Esophagus squamous epithelium (tissue), 5 donors: ENCODE results near the gene GRHL1. TPM values are rescaled to one million over a fixed set of nuclear protein-coding genes. Genes with fewer than 3 reads are reported as not detected.
"Not testable (repeated sequence)": the region's sequence is repeated elsewhere in the genome, so short reads cannot be mapped to it uniquely, and the experiment has no call there.

Source experiments
- DNase-seq: peaks from one replicate; lab custom pipeline; 2025; lab: John Stamatoyannopoulos, UW
- H3K27ac ChIP-seq, 4 donors: fragments of 200-600 bp; sonication (generic); one replicate each; pipeline ENCODE4 v1.5.1; 2016 to 2019; ENCODE audit warnings: mild to moderate bottlenecking in 1 of 4
- H3K27me3 ChIP-seq, 4 donors: fragments of 200-600 bp; sonication (generic); 1 replicate in 3 of 4; 2 replicates in 1 of 4; pipeline versions ENCODE4 v1.5.1 to v1.6.0; 2017 to 2021; ENCODE audit warnings: antibody characterized with exemption in 1 of 4
- H3K36me3 ChIP-seq, 3 donors: fragments of 200-600 bp; sonication (generic); one replicate each; pipeline ENCODE4 v1.5.1; 2016 to 2019
- H3K4me1 ChIP-seq, 3 donors: fragments of 200-600 bp; sonication (generic); one replicate each; pipeline ENCODE4 v1.5.1; 2017 to 2019
- H3K4me3 ChIP-seq, 4 donors: fragments of 200-600 bp; sonication (generic); 1 replicate in 3 of 4; 2 replicates in 1 of 4; pipeline ENCODE4 v1.5.1; 2016 to 2019; ENCODE audit warnings: mild to moderate bottlenecking in 2 of 4, moderate library complexity in 1 of 4
- H3K9me3 ChIP-seq, 3 donors: fragments of 200-600 bp; sonication (generic); one replicate each; pipeline ENCODE4 v1.5.1; 2016 to 2019
- POLR2A ChIP-seq, 4 donors: fragments of 450-650 bp; IDR thresholded peaks; one replicate each; pipeline ENCODE4 v1.6.1; 2017; ENCODE audit warnings: antibody characterized with exemption in 4 of 4, mild to moderate bottlenecking in 4 of 4, moderate library complexity in 3 of 4
- WGBS, 2 donors: methylation state at CpG; one replicate each; pipeline ENCODE4 v1.1.5; 2018; 5-methylcytosine and 5-hydroxymethylcytosine counted together
- intact Hi-C: fragments of 100-400 bp; cut with DNase I; formaldehyde crosslinking; loops from one replicate; pipeline ENCODE4 v1.15.0; 2022
- total RNA-seq, 4 donors: library from RNA; depleted of rRNA; stranded (reverse); fragments of >200 nt; gene quantifications; one replicate each; pipeline ENCODE4 v1.1.0, GENCODE V29; 2016
- TF ChIP-seq, protein P1 (sequence below), 6 experiments: fragments of 450-650 bp in 4 of 6; fragments of 200-600 bp in 2 of 6; sonication (generic) in 2 of 6; IDR thresholded peaks; one replicate each; pipeline ENCODE4 v1.5.1; 2016 to 2019; ENCODE audit warnings: antibody characterized with exemption in 6 of 6, mild to moderate bottlenecking in 4 of 6, moderate library complexity in 4 of 6
- donor health status: DM: yes; HTN: yes; CAD: no.

Gene GRHL1
- total RNA-seq, 4 donors from 2014 or later, result 76.3 to 192 (median 115) TPM

- intact Hi-C loops, result no loop called here
- no peak for DNase-seq
- 78 to 89% methylated on average over 29 of the region's 29 CpGs for WGBS, 2 donors
Observed at GRCh38 chr2:10012963-10013461, 61.5 kb downstream of the GRHL1 start.

DNA sequence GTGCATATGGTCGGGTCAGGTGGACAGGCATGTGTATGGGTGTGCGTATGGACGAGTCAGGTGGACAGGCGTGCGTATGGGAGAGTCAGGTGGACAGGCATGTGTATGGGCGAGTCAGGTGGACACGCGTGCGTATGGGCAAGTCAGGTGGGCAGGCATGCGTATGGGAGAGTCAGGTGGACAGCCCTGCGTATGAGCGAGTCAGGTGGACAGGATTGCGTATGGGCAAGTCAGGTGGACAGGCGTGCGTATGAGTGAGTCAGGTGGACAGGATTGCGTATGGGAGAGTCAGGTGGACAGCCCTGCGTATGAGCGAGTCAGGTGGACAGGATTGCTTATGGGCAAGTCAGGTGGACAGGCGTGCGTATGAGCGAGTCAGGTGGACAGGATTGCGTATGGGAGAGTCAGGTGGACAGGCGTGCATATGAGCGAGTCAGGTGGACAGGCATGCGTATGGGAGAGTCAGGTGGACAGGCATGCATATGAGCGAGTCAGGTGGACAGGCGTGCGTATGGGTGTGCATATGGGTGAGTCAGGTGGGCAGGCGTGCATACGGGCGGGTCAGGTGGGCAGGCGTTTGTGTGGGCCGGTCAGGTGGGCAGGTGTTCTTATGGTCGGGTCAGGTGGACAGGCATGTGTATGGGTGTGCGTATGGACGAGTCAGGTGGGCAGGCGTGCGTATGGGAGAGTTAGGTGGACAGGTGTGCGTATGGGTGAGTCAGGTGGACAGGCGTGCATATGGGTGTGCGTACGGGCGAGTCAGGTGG, 62.3 kb downstream of the GRHL1 start:
- H3K27ac ChIP-seq, result peak overlapping the region in 1 of 4 donors; percentile 55

More at GRCh38 chr2:10012963-10013461, 61.5 kb downstream of the GRHL1 start:
- Histone ChIP-seq H3K4me3 (no peak overlapping the region), H3K9me3 (peaks cover 0 to 7% (median 0%) of the 10 kb centered on the region in 3 donors), H3K4me1 (peaks cover 5 to 24% (median 16%) of the 10 kb centered on the region in 3 donors), H3K27me3 (no peaks in the 10 kb centered on the region), H3K36me3 (no peaks in the 10 kb centered on the region), H3K27ac (no peak overlapping the region)
- TF ChIP-seq POLR2A (IDR thresholded peaks at IDR 0.05), result no peak
- TF ChIP-seq, protein P1, sequence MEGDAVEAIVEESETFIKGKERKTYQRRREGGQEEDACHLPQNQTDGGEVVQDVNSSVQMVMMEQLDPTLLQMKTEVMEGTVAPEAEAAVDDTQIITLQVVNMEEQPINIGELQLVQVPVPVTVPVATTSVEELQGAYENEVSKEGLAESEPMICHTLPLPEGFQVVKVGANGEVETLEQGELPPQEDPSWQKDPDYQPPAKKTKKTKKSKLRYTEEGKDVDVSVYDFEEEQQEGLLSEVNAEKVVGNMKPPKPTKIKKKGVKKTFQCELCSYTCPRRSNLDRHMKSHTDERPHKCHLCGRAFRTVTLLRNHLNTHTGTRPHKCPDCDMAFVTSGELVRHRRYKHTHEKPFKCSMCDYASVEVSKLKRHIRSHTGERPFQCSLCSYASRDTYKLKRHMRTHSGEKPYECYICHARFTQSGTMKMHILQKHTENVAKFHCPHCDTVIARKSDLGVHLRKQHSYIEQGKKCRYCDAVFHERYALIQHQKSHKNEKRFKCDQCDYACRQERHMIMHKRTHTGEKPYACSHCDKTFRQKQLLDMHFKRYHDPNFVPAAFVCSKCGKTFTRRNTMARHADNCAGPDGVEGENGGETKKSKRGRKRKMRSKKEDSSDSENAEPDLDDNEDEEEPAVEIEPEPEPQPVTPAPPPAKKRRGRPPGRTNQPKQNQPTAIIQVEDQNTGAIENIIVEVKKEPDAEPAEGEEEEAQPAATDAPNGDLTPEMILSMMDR (IDR thresholded peaks at IDR 0.05), result no peak

DNA sequence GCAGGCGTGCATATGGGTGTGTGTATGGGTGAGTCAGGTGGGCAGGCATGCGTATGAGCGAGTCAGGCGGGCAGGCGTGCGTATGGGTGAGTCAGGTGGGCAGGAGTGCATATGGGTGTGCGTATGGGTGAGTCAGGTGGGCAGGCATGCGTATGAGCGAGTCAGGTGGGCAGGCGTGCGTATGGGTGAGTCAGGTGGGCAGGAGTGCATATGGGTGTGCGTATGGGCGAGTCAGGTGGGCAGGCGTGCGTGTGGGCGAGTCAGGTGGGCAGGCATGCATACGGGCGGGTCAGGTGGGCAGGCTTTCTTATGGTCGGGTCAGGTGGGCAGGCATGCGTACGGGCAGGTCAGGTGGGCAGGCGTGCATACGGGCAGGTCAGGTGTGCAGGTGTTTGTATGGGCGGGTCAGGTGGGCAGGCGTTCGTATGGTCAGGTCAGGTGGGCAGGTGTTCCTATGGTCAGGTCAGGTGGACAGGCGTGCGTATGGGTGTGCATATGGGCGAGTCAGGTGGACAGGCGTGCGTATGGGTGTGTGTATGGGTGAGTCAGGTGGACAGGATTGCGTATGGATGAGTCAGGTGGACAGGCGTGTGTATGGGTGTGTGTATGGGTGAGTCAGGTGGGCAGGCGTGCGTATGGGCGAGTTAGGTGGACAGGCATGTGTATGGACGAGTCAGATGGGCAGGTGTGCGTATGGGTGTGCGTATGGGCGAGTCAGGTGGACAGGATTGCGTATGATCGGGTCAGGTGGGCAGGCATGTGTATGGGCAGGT, 63.1 kb downstream of the GRHL1 start:
- H3K27ac ChIP-seq, result peak overlapping the region in 3 of 4 donors; percentile 37 to 55 (median 39)
- H3K9me3 ChIP-seq, result peaks cover 0 to 7% (median 0%) of the 10 kb centered on the region in 3 donors
- DNase-seq, result no peak
- H3K4me3 ChIP-seq, result no peak overlapping the region
- no peaks in the 10 kb centered on the region for H3K36me3 ChIP-seq
- intact Hi-C loops, result no loop called here
- 55 to 69% methylated on average over 42 of the region's 42 CpGs for WGBS, 2 donors
- H3K4me1 ChIP-seq, result peaks cover 5 to 22% (median 21%) of the 10 kb centered on the region in 3 donors
- TF ChIP-seq POLR2A (IDR thresholded peaks at IDR 0.05), result no peak
- TF ChIP-seq, protein P1 (IDR thresholded peaks at IDR 0.05), result no peak
- no peaks in the 10 kb centered on the region for H3K27me3 ChIP-seq

More for the DNA sequence above, 62.3 kb downstream of the GRHL1 start:
- H3K9me3 ChIP-seq, intact Hi-C loops, H3K27me3 ChIP-seq, H3K36me3 ChIP-seq, H3K4me3 ChIP-seq, DNase-seq: not testable (repeated sequence)
- 83 to 86% methylated on average over 43 of the region's 43 CpGs for WGBS, 2 donors
- H3K4me1 ChIP-seq, result peaks cover 5 to 22% (median 21%) of the 10 kb centered on the region in 3 donors

- H3K27ac ChIP-seq, H3K4me3 ChIP-seq, H3K27me3 ChIP-seq, DNase-seq, H3K9me3 ChIP-seq, H3K36me3 ChIP-seq, intact Hi-C loops: not testable (repeated sequence)
- WGBS, 2 donors, result 90 to 91% methylated on average over 40 to 41 of the region's 44 CpGs
- peaks cover under 1 to 14% (median 14%) of the 10 kb centered on the region in 3 donors for H3K4me1 ChIP-seq
Observed at GRCh38 chr2:10015376-10015989, 64.0 kb downstream of the GRHL1 start.

GRCh38 chr2:10016001-10016801, 64.7 kb downstream of the GRHL1 start:
- TF ChIP-seq, protein P1 (IDR thresholded peaks at IDR 0.05), result no peak
- TF ChIP-seq POLR2A (IDR thresholded peaks at IDR 0.05), result no peak
- intact Hi-C loops, result no loop called here
- no peak for DNase-seq
- no peak overlapping the region for H3K27ac ChIP-seq
- no peaks in the 10 kb centered on the region for H3K36me3 ChIP-seq
- peaks cover 0 to 14% (median 12%) of the 10 kb centered on the region in 3 donors for H3K4me1 ChIP-seq
- WGBS, 2 donors, result 80 to 89% methylated on average over 30 to 31 of the region's 35 CpGs
- no peaks in the 10 kb centered on the region for H3K27me3 ChIP-seq
- H3K4me3 ChIP-seq, result no peak overlapping the region
- H3K9me3 ChIP-seq, result peaks cover 0 to 7% (median 0%) of the 10 kb centered on the region in 3 donors
